T-helper 17 cell (primary cell): ENCODE results near the gene SHANK2. TPM values are rescaled to one million over a fixed set of nuclear protein-coding genes. Genes with fewer than 3 reads are reported as not detected.

Experiments
- ATAC-seq: fragments of 150-1000 bp; cut with Tn5 transposase; 2 replicates; pipeline ENCODE4 v1.10.0; 2021; ENCODE audit warnings: mild to moderate bottlenecking, moderate library complexity
- DNase-seq, 3 donors: peaks; one replicate each; pipeline versions ENCODE4 v3.0.0 to v3.0.0-alpha.2; 2020 to 2021
- H3K9me3 ChIP-seq: one replicate; pipeline ENCODE4 v1.7.0; 2013; ENCODE audit warnings: low read length, mild to moderate bottlenecking; ENCODE audit not compliant: control insufficient read depth, poor library complexity, severe bottlenecking
- H3K27ac Mint-ChIP-seq: one replicate; pipeline ENCODE4 v1.8.0; 2022; ENCODE audit warnings: mild to moderate bottlenecking, moderate library complexity, mixed read lengths
- H3K27me3 Mint-ChIP-seq: one replicate; pipeline ENCODE4 v1.8.0; 2022; ENCODE audit warnings: mixed read lengths
- H3K36me3 Mint-ChIP-seq: one replicate; pipeline ENCODE4 v1.8.0; 2022; ENCODE audit warnings: low read depth, mixed read lengths
- H3K4me1 Mint-ChIP-seq: one replicate; pipeline ENCODE4 v1.8.0; 2022; ENCODE audit warnings: mild to moderate bottlenecking, mixed read lengths
- H3K4me3 Mint-ChIP-seq: one replicate; pipeline ENCODE4 v1.8.0; 2022; ENCODE audit warnings: mild to moderate bottlenecking, moderate library complexity, mixed read lengths
- total RNA-seq, 4 donors: library from RNA in 2 of 4; stranded (reverse) in 2 of 4; gene quantifications; one replicate each; pipeline ENCODE4 v1.2.3 and lab custom pipeline; 2022 to 2026

The SHANK2 gene
- total RNA-seq, 2 donors from 2014 or later, result 0.37 TPM; not detected in 1

DNA sequence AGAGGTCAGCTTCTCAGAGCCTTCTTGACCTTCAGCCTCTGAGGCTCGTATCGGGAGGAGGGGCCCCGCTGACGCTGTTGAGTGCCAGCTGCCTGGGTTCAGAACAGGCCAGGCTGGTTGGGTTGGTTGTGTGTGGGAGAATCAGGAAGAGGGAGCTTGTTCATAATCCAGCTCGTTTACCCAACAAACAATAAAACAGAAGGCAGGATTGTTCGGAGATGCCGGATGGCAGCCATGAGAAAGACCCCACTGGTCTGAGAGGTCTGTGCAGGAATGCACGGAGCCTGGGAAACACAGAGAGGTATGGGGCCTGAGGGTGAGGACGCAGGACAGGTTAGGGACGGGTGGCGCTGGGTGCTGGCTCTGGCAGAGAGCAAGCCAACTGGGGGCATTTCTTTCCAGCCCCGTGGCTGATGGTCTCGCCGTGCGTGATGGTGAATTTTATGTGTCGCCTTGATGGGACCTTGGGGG is 31.6 kb upstream of the SHANK2 start:
- Mint-ChIP-seq H3K27me3 (peaks cover 23% of the 10 kb centered on the region), H3K36me3 (no peaks in the 10 kb centered on the region), H3K4me1 (no peaks in the 10 kb centered on the region), H3K4me3 (no peak overlapping the region), H3K27ac (no peak overlapping the region)
- DNase-seq (no peak), ATAC-seq (no peak)
- no peaks in the 10 kb centered on the region for H3K9me3 ChIP-seq

DNA sequence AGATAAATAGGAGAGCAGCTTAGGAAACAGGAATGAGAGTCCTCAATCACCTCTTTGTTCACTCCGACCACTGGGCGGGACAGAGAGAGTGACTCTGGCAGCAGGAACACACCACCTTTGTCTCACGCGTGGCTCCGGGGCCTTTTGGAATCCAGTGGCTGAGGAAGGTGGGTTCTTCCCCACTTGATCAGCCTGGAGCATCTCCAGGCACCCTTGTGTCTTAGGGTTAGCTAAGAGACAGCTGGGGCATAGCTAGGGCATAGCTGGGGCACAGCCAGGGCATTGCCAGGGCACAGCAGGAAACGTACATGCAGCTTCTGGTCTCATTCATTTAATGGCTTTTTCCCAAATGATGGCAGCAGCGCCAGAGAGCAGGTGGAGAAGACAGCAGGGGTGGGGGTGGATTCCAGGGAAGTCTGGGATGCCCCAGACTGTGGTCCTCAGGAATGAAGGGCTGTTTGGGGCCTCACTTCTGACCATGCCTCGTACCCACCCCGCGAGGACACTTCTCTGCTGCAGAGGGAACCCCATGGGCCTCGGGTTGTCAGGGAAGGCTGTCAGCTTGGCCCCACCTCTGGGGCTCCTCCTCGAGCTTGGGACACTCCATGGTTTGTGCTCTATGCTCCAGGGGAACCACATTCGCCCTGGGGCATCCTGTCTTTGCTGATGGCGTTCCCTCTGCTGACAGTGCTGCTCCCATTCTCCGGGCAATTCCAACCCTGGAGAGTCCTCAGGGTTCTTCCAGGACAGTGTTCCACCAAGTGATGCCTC is 30.4 kb upstream of the SHANK2 start:
- no peaks in the 10 kb centered on the region for H3K9me3 ChIP-seq
- DNase-seq (no peak), ATAC-seq (no peak)
- Mint-ChIP-seq H3K27ac (no peak overlapping the region), H3K27me3 (peaks cover 23% of the 10 kb centered on the region), H3K4me1 (no peaks in the 10 kb centered on the region), H3K4me3 (no peak overlapping the region), H3K36me3 (no peaks in the 10 kb centered on the region)

DNA sequence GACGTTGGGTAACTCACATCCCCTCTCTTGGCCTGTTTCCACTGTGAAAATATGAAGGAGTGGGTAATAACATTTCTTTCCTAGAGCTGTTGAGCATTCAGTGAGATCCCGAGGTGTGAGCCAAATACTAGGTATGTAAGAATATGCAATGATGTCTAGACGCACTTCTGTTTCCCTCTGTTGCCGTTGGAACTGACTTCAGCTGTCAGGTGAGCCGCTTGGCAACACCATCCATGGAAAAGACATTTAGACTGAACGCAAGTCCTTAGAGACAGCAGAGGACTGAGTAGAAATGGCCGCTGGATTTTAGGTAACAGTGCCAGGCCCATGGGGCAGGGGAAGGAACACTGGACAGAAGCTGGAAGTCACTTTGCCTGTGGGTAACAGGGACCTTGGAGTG is 29.5 kb upstream of the SHANK2 start:
- no peak overlapping the region for H3K27ac Mint-ChIP-seq
- DNase-seq, result no peak
- H3K36me3 Mint-ChIP-seq, result no peaks in the 10 kb centered on the region
- peaks cover 29% of the 10 kb centered on the region for H3K27me3 Mint-ChIP-seq
- ATAC-seq, result no peak
- no peaks in the 10 kb centered on the region for H3K4me1 Mint-ChIP-seq
- no peak overlapping the region for H3K4me3 Mint-ChIP-seq
- no peaks in the 10 kb centered on the region for H3K9me3 ChIP-seq

DNA sequence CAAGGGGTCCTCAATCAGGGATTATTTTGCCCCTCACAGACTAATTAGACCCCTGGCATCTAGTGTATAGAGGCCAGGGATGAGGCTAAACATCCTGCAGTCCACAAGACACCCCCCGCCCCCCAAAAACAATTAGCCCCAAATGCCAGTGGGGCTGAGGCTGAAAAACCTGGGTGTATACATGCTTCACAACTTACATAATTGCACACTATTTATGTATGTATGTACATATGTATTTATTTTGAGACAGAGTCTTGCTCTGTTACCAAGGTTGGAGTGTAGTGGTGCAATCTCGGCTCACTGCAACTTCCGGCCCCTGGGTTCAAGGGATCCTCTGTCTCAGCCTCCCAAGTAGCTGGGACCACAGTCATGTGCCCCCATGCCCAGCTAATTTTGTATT is 28.8 kb upstream of the SHANK2 start:
- no peaks in the 10 kb centered on the region for H3K4me1 Mint-ChIP-seq
- H3K4me3 Mint-ChIP-seq, result no peak overlapping the region
- no peaks in the 10 kb centered on the region for H3K9me3 ChIP-seq
- H3K27ac Mint-ChIP-seq, result no peak overlapping the region
- peaks cover 32% of the 10 kb centered on the region for H3K27me3 Mint-ChIP-seq
- DNase-seq (no peak), ATAC-seq (no peak)
- H3K36me3 Mint-ChIP-seq, result no peaks in the 10 kb centered on the region

DNA sequence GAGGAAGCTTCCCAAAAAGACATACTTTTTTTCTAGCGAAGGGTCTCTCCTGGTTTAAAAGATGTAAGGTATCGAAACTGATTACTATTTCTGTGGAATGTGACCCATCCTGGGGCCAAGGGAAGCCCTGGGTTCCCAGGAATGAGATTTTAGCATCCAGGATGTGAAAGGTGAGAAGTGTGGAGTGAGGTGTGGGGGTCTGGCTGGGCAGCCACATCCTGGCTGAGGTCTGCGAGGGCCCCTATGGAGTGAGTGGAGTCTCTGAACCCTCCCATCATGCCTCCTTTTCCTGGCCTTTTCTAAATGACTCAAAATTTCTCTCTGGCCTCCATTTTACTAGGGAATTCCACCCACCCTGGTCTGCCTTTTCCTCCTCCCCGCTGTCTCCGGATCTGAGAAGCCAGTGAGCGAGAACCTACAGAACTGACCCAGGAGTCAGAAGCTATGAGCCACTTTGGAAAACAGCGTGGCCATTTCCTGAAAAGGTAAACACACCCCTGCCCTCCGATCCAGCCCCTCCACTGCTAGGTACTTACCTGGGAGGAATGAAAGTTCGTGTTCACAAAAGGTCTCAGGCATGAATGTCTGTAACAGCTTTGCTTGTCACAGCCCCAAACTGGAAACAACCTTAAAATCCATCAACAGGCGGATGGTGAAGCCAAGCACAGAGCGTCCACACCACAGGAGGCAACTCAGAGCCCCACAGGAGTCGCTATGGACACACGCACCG is 27.7 kb upstream of the SHANK2 start:
- H3K4me1 Mint-ChIP-seq, result no peaks in the 10 kb centered on the region

DNA sequence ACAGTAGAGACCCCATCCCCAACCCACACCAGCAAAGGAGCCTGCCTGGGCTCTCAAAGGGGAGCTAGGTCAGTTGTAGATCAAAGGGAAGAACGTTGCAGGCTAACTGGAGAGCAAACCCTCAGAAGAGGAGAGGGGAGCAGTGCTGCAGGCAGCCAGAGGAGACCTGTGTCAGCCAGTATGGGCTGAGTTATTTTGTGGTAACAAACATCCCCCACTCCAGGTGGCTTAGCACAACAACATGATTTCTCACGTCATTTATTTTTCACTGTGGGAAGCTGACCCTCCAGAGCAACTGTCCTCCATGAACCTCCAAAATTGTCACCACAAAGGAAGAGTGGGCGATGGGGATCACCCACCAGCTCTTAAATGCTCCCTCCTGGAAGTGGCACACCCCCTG is 19.8 kb upstream of the SHANK2 start:
- no peaks in the 10 kb centered on the region for H3K4me1 Mint-ChIP-seq
- no peak overlapping the region for H3K27ac Mint-ChIP-seq
- no peak for ATAC-seq
- no peak for DNase-seq
- no peaks in the 10 kb centered on the region for H3K9me3 ChIP-seq
- H3K36me3 Mint-ChIP-seq, result peaks cover 3% of the 10 kb centered on the region
- H3K4me3 Mint-ChIP-seq, result no peak overlapping the region
- peaks cover 18% of the 10 kb centered on the region for H3K27me3 Mint-ChIP-seq

More for the DNA sequence above, 27.7 kb upstream of the SHANK2 start:
- no peak for ATAC-seq
- H3K27me3 Mint-ChIP-seq, result peaks cover 32% of the 10 kb centered on the region
- H3K4me3 Mint-ChIP-seq, result no peak overlapping the region
- no peak overlapping the region for H3K27ac Mint-ChIP-seq
- H3K36me3 Mint-ChIP-seq, result peaks cover 3% of the 10 kb centered on the region
- no peak for DNase-seq
- H3K9me3 ChIP-seq, result no peaks in the 10 kb centered on the region

DNA sequence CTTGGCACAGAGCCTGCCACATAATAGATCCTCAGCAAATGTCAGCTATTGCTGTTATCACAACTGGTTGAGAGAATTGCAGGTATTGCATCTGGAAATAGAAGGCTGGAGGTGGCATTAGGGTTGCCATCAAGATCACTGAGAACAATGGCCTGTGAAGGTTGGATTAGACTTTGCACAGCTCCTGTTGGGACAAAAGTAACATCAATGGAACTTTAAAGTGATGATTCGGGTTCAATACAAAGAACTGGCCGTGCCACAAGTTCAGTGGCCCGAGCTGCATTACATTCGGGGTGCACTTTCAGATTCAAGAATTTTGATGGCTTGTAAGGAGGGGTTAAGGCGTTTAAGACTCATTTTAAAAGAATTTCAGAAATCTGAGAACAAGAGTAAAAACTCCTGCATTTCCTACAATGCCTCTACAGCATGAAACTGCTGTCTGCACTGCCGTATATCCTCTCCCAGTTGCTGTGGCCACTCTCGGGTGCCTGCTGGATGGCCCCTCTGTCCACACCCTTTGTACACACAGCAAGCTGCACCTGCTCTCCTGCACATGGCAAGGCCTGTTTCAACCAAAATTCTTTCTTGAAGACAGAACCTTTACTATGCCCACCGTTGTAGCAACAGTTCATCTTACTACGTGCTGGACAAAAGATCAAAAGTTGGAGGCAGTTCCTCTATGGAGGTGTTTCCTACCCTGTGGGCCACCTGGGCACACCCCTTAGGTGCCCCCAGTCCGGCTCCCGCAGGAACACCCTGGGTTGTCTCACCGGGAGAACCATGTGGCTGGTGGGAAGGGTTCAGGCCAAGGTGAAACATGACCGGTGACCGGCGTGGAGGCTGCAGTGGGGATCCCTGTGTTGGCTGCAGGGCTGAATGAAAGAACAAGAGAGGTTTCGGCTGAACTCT is 17.5 kb upstream of the SHANK2 start:
- H3K4me3 Mint-ChIP-seq, result no peak overlapping the region
- no peaks in the 10 kb centered on the region for H3K9me3 ChIP-seq
- H3K4me1 Mint-ChIP-seq, result peaks cover 6% of the 10 kb centered on the region
- peaks cover 30% of the 10 kb centered on the region for H3K27me3 Mint-ChIP-seq
- no peak for DNase-seq
- no peak overlapping the region for H3K27ac Mint-ChIP-seq
- ATAC-seq, result no peak
- H3K36me3 Mint-ChIP-seq, result no peaks in the 10 kb centered on the region

DNA sequence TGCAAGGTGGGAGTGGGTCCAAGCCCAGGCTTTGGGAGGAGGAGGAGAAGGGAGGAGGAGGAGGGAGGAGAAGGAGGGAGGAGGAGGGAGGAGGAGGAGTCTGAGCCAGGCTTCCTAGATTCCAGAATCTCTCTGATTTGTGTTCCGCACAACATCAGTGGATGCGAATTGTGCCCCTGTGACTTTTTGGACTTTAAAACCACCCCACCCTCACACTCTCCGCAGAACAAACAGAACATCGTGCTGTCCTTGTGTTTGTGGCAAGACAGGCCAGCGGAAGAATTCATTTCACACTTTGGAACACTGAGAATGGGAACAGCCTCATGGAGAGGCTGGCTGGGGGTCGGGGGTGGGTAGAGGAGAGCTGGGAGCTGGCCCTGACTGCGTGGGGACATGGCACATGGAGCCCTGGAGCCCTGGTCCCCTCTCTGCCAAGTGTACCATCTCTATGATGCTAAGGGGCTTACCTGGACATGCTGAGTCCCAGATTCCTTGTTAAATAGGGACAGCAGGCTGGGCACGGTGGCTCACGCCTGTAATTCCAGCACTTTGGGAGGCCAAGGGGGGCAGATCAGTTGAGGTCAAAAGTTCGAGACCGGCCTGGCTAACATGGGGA is 16.4 kb upstream of the SHANK2 start:
- ATAC-seq, result no peak
- Mint-ChIP-seq H3K27ac (no peak overlapping the region), H3K27me3 (peaks cover 30% of the 10 kb centered on the region), H3K4me3 (no peak overlapping the region), H3K36me3 (no peaks in the 10 kb centered on the region), H3K4me1 (peaks cover 6% of the 10 kb centered on the region)
- DNase-seq, result no peak
- H3K9me3 ChIP-seq, result no peaks in the 10 kb centered on the region

DNA sequence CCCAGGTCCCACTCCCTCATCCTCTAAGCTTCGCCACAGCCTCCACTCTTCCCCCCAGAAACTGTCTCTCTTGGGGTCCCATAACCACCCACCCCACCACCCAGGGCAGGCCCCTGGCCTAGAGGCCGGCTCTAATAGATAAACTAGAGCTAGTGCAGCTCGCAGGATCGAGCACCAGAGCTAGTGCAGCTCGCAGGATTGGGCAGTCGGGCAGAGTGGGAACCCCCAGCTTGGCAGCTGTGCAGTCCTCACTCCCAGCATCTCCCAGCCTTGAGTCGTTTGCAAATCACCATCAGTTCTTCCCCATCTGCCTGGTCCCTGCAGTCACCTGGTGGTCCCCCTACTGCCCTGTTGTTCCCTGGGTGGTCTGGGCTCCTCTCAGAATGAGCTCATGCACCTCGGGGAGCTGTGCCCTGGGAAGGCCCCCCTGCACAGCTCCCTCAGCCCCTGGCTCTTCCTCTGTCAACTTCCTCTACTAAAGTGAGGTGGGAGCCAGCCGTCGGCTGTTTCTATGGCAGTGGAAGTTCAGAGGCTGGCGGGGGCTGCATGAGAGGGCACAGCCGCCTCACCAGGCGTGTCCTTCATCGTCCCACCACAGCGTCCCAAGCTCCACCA is 15.5 kb upstream of the SHANK2 start:
- H3K9me3 ChIP-seq, result no peaks in the 10 kb centered on the region
- Mint-ChIP-seq H3K4me3 (no peak overlapping the region), H3K36me3 (no peaks in the 10 kb centered on the region), H3K4me1 (peaks cover 6% of the 10 kb centered on the region), H3K27ac (no peak overlapping the region), H3K27me3 (peaks cover 35% of the 10 kb centered on the region)
- DNase-seq (no peak), ATAC-seq (no peak)

DNA sequence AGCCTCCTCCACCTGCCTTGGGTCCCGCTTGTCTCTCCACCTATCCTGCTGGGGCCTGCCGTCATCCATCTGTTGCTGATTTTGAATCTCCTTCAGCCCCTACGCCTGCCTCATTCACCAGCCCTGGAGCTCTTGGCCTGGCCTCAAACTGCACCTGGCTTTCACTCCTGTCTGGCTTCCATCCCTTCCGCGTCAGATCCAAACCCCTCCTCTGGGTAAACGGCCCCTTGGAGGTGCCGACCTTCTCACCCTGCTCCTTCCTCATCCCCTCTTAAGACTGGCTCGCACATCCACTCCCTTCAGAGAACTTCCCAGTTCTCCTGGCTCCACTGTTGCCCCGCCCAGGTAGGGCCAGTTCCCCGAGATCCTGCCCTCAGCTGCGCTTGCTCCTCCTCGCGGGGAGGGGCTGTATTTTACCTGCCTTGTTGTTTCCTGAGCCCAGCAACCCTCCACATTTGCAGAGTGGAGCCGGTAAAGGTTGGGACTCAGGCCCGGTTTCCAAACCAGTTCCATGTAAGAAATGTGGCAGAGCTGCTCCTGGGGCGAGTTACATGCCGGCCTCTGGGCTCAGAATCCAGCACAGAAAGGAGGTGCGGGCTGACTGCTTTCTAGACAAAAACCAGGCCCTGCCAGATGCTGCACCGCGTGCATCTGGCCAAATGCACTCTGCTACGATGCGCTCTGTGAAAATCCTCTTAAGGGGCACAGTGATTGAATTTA is 13.9 kb upstream of the SHANK2 start:
- ATAC-seq (no peak), DNase-seq (no peak)

DNA sequence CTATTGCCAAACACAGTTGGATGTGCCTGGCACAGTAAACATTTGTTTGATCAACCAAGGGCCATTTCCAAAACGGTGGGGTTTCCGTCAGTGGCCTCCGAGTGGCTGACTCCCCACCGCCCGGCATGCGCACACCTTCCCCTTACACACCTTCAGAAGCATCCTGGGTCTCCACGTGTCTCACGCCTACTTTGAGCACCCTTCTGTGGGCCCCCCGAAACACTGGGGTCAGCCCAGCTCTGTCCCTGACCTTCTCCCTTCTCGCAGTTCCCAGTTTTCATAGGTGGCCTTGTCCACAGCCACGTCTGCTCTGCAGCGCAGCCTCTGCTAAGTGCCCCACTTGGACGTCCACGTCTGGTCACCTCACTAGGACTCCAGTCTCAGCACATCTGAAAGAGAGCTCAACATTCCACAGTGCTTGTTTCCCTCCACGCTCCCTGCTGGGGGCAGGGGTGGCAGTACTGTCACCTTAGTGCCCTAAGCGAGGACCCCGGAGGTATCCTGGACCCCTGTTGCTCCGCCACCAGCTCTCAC is 13.2 kb upstream of the SHANK2 start:
- peaks cover 6% of the 10 kb centered on the region for H3K4me1 Mint-ChIP-seq
- H3K4me3 Mint-ChIP-seq, result no peak overlapping the region
- DNase-seq, result no peak
- no peaks in the 10 kb centered on the region for H3K36me3 Mint-ChIP-seq
- peaks cover 35% of the 10 kb centered on the region for H3K27me3 Mint-ChIP-seq
- H3K27ac Mint-ChIP-seq, result no peak overlapping the region
- H3K9me3 ChIP-seq, result no peaks in the 10 kb centered on the region
- ATAC-seq, result no peak

More for the DNA sequence above, 13.9 kb upstream of the SHANK2 start:
- H3K4me1 Mint-ChIP-seq, result peaks cover 6% of the 10 kb centered on the region
- H3K9me3 ChIP-seq, result no peaks in the 10 kb centered on the region
- no peak overlapping the region for H3K4me3 Mint-ChIP-seq
- H3K27ac Mint-ChIP-seq, result no peak overlapping the region
- H3K27me3 Mint-ChIP-seq, result peaks cover 35% of the 10 kb centered on the region
- H3K36me3 Mint-ChIP-seq, result no peaks in the 10 kb centered on the region

DNA sequence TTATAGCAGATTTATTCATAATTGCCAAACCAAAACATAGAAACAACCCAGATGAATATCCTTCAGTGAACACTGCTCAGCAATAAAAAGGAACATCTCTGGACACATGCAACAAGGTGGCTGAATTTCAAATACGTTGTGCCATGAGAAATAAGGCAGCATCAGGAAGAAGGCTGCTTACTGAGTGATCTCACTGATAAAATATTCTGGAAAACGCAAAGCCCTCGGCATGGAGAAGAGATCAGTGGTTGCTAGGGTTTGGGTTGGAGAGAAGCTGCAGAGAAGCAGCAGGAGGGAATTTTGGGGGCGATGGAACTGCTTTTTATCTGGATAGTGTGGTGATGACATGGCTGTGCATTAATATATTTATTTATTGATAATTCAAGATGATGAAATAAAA is 11.0 kb upstream of the SHANK2 start:
- Mint-ChIP-seq H3K36me3 (no peaks in the 10 kb centered on the region), H3K27me3 (peaks cover 40% of the 10 kb centered on the region), H3K4me3 (no peak overlapping the region), H3K4me1 (peaks cover 6% of the 10 kb centered on the region), H3K27ac (no peak overlapping the region)
- DNase-seq (no peak), ATAC-seq (no peak)
- H3K9me3 ChIP-seq, result no peaks in the 10 kb centered on the region
